Measurements from ENCODE around the gene ZNF519.
"Not testable (repeated sequence)": the region's sequence is repeated elsewhere in the genome, so short reads cannot be mapped to it uniquely, and the experiment has no call there.

DNA sequence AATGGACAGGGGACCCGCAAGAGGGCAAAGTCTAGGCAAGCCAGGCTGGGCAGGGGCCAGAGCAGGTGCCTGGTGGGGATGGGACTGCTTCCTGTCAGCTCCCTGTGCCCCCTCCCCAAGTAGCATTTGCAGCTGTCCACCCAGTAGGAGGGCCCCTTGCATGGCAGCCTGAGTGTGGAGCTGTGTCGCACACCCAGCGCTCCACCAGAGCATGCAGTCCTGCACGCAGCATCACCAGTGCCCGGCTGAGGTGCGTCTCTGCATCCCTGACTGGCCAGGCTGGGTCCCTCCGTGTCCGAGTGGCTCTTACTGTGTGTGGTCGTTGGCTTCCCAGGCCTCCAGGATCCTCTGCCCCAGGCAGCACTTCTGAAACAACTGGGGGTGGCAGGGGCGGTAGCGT, 18.5 kb upstream of the ZNF519 start:
- TF ChIP-seq CTCF (IDR thresholded peaks at IDR 0.05; ENCODE audit: low read depth, low read length, poor library complexity, severe bottlenecking); EZH2phosphoT487 (IDR thresholded peaks at IDR 0.05; ENCODE audit: borderline replicate concordance, low read length): not testable (repeated sequence)

Measured in DOHH2 (cell line).